GM12878 (cell line): ENCODE measurements around the gene MAN2B2. TPM values are rescaled to one million over a fixed set of nuclear protein-coding genes. Genes with fewer than 3 reads are reported as not detected.

ENCODE experiments used
- ESRRA ChIP-seq: IDR thresholded peaks from 2 replicates; pipeline ENCODE4 v1.6.1; 2012; ENCODE audit warnings: mild to moderate bottlenecking, low read length, improper control_type of control experiment
- MXI1 ChIP-seq: fragments of 150-350 bp; IDR thresholded peaks from 2 replicates; pipeline ENCODE4 v1.6.1; 2011; ENCODE audit warnings: low read depth, mild to moderate bottlenecking, inconsistent platforms, low read length, improper control_type of control experiment
- NR2C1 ChIP-seq: fragments of 450-650 bp; IDR thresholded peaks from 2 replicates; pipeline ENCODE4 v1.6.1; 2017; ENCODE audit warnings: antibody characterized with exemption, mild to moderate bottlenecking, moderate library complexity
- SP1 ChIP-seq: IDR thresholded peaks from one replicate; pipeline ENCODE4 v1.6.1; 2011; ENCODE audit warnings: low read depth, low read length
- TCF3 ChIP-seq: IDR thresholded peaks from 2 replicates; pipeline ENCODE4 v1.6.1; 2012; ENCODE audit warnings: low read depth, mild to moderate bottlenecking, low read length, borderline replicate concordance; ENCODE audit not compliant: insufficient read depth
- YY1 ChIP-seq: IDR thresholded peaks from 2 replicates; pipeline ENCODE4 v1.6.1; 2011; ENCODE audit warnings: low read depth, mild to moderate bottlenecking, low read length
- ZNF274 ChIP-seq: IDR thresholded peaks from one replicate; pipeline ENCODE4 v1.8.0; 2011; ENCODE audit not compliant: insufficient read length, insufficient read depth
- ZNF622 ChIP-seq: fragments of 450-650 bp; IDR thresholded peaks from 2 replicates; pipeline ENCODE4 v1.6.1; 2017; ENCODE audit warnings: mild to moderate bottlenecking, inconsistent platforms
- polyA plus RNA-seq, 11 experiments: library from polyadenylated mRNA; depleted of rRNA in 4 of 11; unstranded in 6 of 11; stranded (reverse) in 5 of 11; fragments of >200 nt; fragmentation: Nextera tagmentation in 4 of 11; fragmentation: Illumina TruSeq in 1 of 11; extraction: Ambion mirVana in 4 of 11; extraction: Trizol in 1 of 11; gene quantifications; 1 replicate in 1 of 11; 2 replicates in 10 of 11; pipeline versions ENCODE4 v1.2.1 to v1.2.3, GENCODE V29; 2011 to 2016; ENCODE audit warnings: inconsistent platforms in 2 of 11, missing spikeins in 2 of 11, low read depth in 1 of 11
- total RNA-seq, 4 experiments: library from RNA; depleted of rRNA in 3 of 4; stranded (reverse); fragments of >200 nt in 3 of 4; fragmentation: Illumina TruSeq in 1 of 4; extraction: Trizol in 1 of 4; gene quantifications; 2 replicates each; pipeline versions ENCODE4 v1.2.1 to v1.2.3, GENCODE V29; 2013 to 2021
- TF ChIP-seq, protein P1 (sequence below): fragments of 450-650 bp; IDR thresholded peaks from 2 replicates; pipeline ENCODE4 v1.6.1; 2016; ENCODE audit warnings: mild to moderate bottlenecking, moderate library complexity, borderline replicate concordance
- TF ChIP-seq, protein P2 (sequence below): IDR thresholded peaks from 2 replicates; pipeline ENCODE4 v1.6.1; 2012; ENCODE audit warnings: low read depth, low read length, improper control_type of control experiment
- TF ChIP-seq, protein P3 (sequence below): fragments of 450-650 bp; conservative IDR thresholded peaks from 2 replicates; pipeline ENCODE4 v1.6.1; 2017; ENCODE audit warnings: mild to moderate bottlenecking, moderate library complexity

The MAN2B2 gene
- total and polyA plus RNA-seq, 10 of the 15 experiments (the other 5 are each of a cell fraction or from before 2014, with no cell fraction given), result 0.47 to 14.5 (median 7.0) TPM

DNA sequence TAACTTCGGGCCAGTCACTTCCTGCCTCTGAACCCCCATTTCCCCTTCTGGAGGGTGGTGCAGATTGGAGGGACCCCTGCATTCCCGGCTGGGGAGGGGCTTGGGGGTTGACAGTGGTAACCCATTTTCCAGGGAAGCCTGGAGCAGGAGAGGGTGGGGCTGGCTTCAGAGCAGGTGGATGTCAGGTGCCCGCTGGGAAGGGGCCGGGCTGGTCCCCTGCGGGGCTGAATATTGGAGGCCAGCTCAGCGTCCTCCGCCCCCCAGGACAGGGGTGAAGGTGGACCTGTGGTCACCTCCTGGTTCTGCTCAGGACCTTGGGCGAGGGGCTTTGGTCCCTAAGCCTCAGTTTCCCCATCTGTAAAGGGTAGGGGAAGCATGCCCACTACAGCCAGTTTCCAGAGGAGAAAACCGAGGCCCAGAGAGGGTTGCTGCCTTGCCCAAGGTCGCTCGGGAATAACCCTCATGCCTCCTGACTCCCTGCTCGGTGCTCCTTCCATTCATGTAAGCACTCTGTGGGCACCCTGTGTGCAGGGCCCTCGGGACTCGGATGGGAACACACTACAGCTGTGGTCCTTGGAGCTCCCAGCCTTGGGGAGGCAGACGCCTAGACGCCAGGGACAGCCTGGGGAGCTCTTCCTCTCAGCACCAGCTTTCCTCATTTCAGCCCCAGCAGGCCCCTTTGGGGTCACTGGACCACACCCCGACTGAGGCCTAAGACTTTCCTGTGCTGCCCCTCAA, 683 bp downstream of the MAN2B2 start (continued):
- TF ChIP-seq, protein P1, sequence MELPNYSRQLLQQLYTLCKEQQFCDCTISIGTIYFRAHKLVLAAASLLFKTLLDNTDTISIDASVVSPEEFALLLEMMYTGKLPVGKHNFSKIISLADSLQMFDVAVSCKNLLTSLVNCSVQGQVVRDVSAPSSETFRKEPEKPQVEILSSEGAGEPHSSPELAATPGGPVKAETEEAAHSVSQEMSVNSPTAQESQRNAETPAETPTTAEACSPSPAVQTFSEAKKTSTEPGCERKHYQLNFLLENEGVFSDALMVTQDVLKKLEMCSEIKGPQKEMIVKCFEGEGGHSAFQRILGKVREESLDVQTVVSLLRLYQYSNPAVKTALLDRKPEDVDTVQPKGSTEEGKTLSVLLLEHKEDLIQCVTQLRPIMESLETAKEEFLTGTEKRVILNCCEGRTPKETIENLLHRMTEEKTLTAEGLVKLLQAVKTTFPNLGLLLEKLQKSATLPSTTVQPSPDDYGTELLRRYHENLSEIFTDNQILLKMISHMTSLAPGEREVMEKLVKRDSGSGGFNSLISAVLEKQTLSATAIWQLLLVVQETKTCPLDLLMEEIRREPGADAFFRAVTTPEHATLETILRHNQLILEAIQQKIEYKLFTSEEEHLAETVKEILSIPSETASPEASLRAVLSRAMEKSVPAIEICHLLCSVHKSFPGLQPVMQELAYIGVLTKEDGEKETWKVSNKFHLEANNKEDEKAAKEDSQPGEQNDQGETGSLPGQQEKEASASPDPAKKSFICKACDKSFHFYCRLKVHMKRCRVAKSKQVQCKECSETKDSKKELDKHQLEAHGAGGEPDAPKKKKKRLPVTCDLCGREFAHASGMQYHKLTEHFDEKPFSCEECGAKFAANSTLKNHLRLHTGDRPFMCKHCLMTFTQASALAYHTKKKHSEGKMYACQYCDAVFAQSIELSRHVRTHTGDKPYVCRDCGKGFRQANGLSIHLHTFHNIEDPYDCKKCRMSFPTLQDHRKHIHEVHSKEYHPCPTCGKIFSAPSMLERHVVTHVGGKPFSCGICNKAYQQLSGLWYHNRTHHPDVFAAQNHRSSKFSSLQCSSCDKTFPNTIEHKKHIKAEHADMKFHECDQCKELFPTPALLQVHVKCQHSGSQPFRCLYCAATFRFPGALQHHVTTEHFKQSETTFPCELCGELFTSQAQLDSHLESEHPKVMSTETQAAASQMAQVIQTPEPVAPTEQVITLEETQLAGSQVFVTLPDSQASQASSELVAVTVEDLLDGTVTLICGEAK, result no peak
- no peak for TF ChIP-seq ZNF622
- TF ChIP-seq TCF3, result no peak
- TF ChIP-seq YY1, result no peak
- no peak for TF ChIP-seq ESRRA
- no peak for TF ChIP-seq NR2C1
- TF ChIP-seq MXI1, result no peak
- TF ChIP-seq, protein P2, sequence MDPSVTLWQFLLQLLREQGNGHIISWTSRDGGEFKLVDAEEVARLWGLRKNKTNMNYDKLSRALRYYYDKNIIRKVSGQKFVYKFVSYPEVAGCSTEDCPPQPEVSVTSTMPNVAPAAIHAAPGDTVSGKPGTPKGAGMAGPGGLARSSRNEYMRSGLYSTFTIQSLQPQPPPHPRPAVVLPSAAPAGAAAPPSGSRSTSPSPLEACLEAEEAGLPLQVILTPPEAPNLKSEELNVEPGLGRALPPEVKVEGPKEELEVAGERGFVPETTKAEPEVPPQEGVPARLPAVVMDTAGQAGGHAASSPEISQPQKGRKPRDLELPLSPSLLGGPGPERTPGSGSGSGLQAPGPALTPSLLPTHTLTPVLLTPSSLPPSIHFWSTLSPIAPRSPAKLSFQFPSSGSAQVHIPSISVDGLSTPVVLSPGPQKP, result no peak
- TF ChIP-seq ZNF274, result no peak
- TF ChIP-seq, protein P3, sequence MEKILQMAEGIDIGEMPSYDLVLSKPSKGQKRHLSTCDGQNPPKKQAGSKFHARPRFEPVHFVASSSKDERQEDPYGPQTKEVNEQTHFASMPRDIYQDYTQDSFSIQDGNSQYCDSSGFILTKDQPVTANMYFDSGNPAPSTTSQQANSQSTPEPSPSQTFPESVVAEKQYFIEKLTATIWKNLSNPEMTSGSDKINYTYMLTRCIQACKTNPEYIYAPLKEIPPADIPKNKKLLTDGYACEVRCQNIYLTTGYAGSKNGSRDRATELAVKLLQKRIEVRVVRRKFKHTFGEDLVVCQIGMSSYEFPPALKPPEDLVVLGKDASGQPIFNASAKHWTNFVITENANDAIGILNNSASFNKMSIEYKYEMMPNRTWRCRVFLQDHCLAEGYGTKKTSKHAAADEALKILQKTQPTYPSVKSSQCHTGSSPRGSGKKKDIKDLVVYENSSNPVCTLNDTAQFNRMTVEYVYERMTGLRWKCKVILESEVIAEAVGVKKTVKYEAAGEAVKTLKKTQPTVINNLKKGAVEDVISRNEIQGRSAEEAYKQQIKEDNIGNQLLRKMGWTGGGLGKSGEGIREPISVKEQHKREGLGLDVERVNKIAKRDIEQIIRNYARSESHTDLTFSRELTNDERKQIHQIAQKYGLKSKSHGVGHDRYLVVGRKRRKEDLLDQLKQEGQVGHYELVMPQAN, result no peak
- TF ChIP-seq SP1, result no peak
